Measurements from ENCODE around the gene PPP1R27. TPM values are rescaled to one million over a fixed set of nuclear protein-coding genes. Genes with fewer than 3 reads are reported as not detected.

The PPP1R27 gene
- total and polyA plus RNA-seq, 11 donors = not detected

GRCh38 chr17:81852237-81852636, 17.4 kb upstream of the PPP1R27 start:
- ATAC-seq (no peak), DNase-seq (no peak)
- TF ChIP-seq CTCF (IDR thresholded peaks at IDR 0.05) = no peak
- no peak for TF ChIP-seq POLR2A (IDR thresholded peaks at IDR 0.05)
- Histone ChIP-seq H3K9me3 (no peaks in the 10 kb centered on the region), H3K4me1 (peaks cover 0 to 15% (median 8%) of the 10 kb centered on the region in 12 donors), H3K36me3 (peaks cover 0 to 98% (median 94%) of the 10 kb centered on the region in 9 donors), H3K4me3 (no peak overlapping the region), H3K27ac (no peak overlapping the region), H3K27me3 (no peaks in the 10 kb centered on the region)
- intact Hi-C loops (cut with DNase I) = no loop called here
- 88 to 94% (median 93%) methylated on average over 12 of the region's 12 CpGs for WGBS, 4 donors

- ATAC-seq (no peak), DNase-seq (no peak)
- no peak overlapping the region for H3K4me3 ChIP-seq
- intact Hi-C loops (cut with DNase I) = no loop called here
- no peaks in the 10 kb centered on the region for H3K27me3 ChIP-seq
- H3K9me3 ChIP-seq = no peaks in the 10 kb centered on the region
- H3K36me3 ChIP-seq = peaks cover 0 to 100% (median 95%) of the 10 kb centered on the region in 9 donors
- H3K4me1 ChIP-seq = peaks cover 0 to 15% (median 6%) of the 10 kb centered on the region in 12 donors
- no peak overlapping the region for H3K27ac ChIP-seq
- TF ChIP-seq POLR2A (IDR thresholded peaks at IDR 0.05) (no peak), CTCF (IDR thresholded peaks at IDR 0.05) (no peak)
- WGBS, 4 donors = 94 to 97% (median 94%) methylated on average over 16 of the region's 16 CpGs
Observed at GRCh38 chr17:81851423-81851822, 16.6 kb upstream of the PPP1R27 start.

GRCh38 chr17:81849457-81849856, 14.6 kb upstream of the PPP1R27 start:
- TF ChIP-seq POLR2A (IDR thresholded peaks at IDR 0.05) (no peak), CTCF (IDR thresholded peaks at IDR 0.05) (no peak)
- Histone ChIP-seq H3K4me3 (no peak overlapping the region), H3K9me3 (no peaks in the 10 kb centered on the region), H3K4me1 (no peaks in the 10 kb centered on the region), H3K36me3 (peaks cover 0 to 100% (median 97%) of the 10 kb centered on the region in 9 donors), H3K27me3 (no peaks in the 10 kb centered on the region), H3K27ac (no peak overlapping the region)
- DNase-seq = no peak
- WGBS, 4 donors = 94 to 96% (median 95%) methylated on average over 12 of the region's 12 CpGs
- intact Hi-C loops (cut with DNase I) = loop anchor here in 2 of 10 donors (2.0 to 5.0 kb wide), 2 partner anchors 31 to 48 kb away; no protein-coding TSS in a partner anchor
- no peak for ATAC-seq

GRCh38 chr17:81846743-81847689, 12.2 kb upstream of the PPP1R27 start:
- Histone ChIP-seq H3K4me1 (no peaks in the 10 kb centered on the region), H3K36me3 (peaks cover 0 to 99% (median 94%) of the 10 kb centered on the region in 9 donors), H3K27ac (no peak overlapping the region), H3K4me3 (no peak overlapping the region), H3K9me3 (no peaks in the 10 kb centered on the region), H3K27me3 (no peaks in the 10 kb centered on the region)
- intact Hi-C loops (cut with DNase I) = loop anchor here in 1 of 10 donors (5.0 kb wide), 1 partner anchor 50 kb away; no protein-coding TSS in a partner anchor
- TF ChIP-seq CTCF (IDR thresholded peaks at IDR 0.05) (no peak), POLR2A (IDR thresholded peaks at IDR 0.05) (no peak)
- 80 to 88% (median 86%) methylated on average over 15 to 24 of the region's 24 CpGs for WGBS, 4 donors
- DNase-seq = no peak
- no peak for ATAC-seq

Measured in heart left ventricle (tissue), 16 donors.